SHP77 (cell line): ENCODE data around the gene ADCK2.
"Not testable (repeated sequence)": the region's sequence is repeated elsewhere in the genome, so short reads cannot be mapped to it uniquely, and the experiment has no call there.

Experiments
- DNase-seq, 2 experiments: peaks; one replicate each; lab custom pipeline; 2025; lab: John Stamatoyannopoulos, UW

ADCK2 gene

GRCh38 chr7:140693849-140694248 lies 21.1 kb downstream of the ADCK2 start:
- not testable (repeated sequence) for DNase-seq

GRCh38 chr7:140694592-140694991 lies 21.8 kb downstream of the ADCK2 start:
- no peak for DNase-seq

GRCh38 chr7:140695381-140695780 lies 22.6 kb downstream of the ADCK2 start:
- DNase-seq, result no peak

- peak; percentile 87 to 93 for DNase-seq
Observed at GRCh38 chr7:140696024-140696679, 23.4 kb downstream of the ADCK2 start.

GRCh38 chr7:140696680-140697446 lies 24.1 kb downstream of the ADCK2 start, which contains the start of gene NDUFB2:
NDUFB2 (plus strand) TSS chr7:140696708; CDS start chr7:140696745, 37 bp downstream.
- DNase-seq, result peak; percentile 69 to 79

- DNase-seq, result no peak
Observed at GRCh38 chr7:140697447-140698143, 24.9 kb downstream of the ADCK2 start.

GRCh38 chr7:140698477-140698876 lies 25.7 kb downstream of the ADCK2 start:
- no peak for DNase-seq

GRCh38 chr7:140702774-140703173 lies 30.0 kb downstream of the ADCK2 start:
- DNase-seq, result no peak

GRCh38 chr7:140704205-140704604 lies 31.5 kb downstream of the ADCK2 start:
- no peak for DNase-seq

GRCh38 chr7:140707132-140707531 lies 34.4 kb downstream of the ADCK2 start:
- DNase-seq, result no peak

GRCh38 chr7:140708764-140709163 lies 36.0 kb downstream of the ADCK2 start:
- DNase-seq, result not testable (repeated sequence)

GRCh38 chr7:140712392-140712791 lies 39.6 kb downstream of the ADCK2 start:
- DNase-seq, result not testable (repeated sequence)

GRCh38 chr7:140714331-140715040 lies 41.7 kb downstream of the ADCK2 start:
- DNase-seq, result no peak

GRCh38 chr7:140719721-140720120 lies 47.0 kb downstream of the ADCK2 start:
- DNase-seq, result no peak

GRCh38 chr7:140722254-140722653 lies 49.5 kb downstream of the ADCK2 start:
- no peak for DNase-seq

GRCh38 chr7:140723006-140723405 lies 50.3 kb downstream of the ADCK2 start:
- no peak for DNase-seq

- no peak for DNase-seq
Observed at GRCh38 chr7:140723574-140723973, 50.8 kb downstream of the ADCK2 start.

- no peak for DNase-seq
Observed at GRCh38 chr7:140724706-140725105, 52.0 kb downstream of the ADCK2 start.

GRCh38 chr7:140726281-140726680 lies 53.5 kb downstream of the ADCK2 start:
- DNase-seq, result no peak

GRCh38 chr7:140732416-140732815 lies 59.7 kb downstream of the ADCK2 start:
- no peak for DNase-seq

GRCh38 chr7:140734096-140734495 lies 61.4 kb downstream of the ADCK2 start:
- no peak for DNase-seq

- DNase-seq, result no peak
Observed at GRCh38 chr7:140734729-140735128, 62.0 kb downstream of the ADCK2 start.
